ENCODE measurements around the gene SLC22A31.
A peak's percentile ranks its signal among the peaks of the same experiment; 100 is the strongest.

The SLC22A31 gene

DNA sequence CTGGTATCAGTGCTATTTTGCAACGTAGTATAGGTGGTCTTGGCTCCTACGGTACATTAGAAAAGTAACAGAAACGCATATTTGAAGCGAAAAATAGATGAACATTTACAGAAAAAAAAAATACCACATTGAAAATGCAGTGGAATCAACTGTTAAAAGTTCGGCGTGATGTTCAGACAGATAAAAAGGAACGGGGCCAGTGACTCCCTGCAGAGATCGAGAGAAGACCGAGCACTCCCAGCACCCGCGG, 16.7 kb upstream of the SLC22A31 start:
- no peak for FAIRE-seq
- DNase-seq (ENCODE audit: low spot score): no peak

DNA sequence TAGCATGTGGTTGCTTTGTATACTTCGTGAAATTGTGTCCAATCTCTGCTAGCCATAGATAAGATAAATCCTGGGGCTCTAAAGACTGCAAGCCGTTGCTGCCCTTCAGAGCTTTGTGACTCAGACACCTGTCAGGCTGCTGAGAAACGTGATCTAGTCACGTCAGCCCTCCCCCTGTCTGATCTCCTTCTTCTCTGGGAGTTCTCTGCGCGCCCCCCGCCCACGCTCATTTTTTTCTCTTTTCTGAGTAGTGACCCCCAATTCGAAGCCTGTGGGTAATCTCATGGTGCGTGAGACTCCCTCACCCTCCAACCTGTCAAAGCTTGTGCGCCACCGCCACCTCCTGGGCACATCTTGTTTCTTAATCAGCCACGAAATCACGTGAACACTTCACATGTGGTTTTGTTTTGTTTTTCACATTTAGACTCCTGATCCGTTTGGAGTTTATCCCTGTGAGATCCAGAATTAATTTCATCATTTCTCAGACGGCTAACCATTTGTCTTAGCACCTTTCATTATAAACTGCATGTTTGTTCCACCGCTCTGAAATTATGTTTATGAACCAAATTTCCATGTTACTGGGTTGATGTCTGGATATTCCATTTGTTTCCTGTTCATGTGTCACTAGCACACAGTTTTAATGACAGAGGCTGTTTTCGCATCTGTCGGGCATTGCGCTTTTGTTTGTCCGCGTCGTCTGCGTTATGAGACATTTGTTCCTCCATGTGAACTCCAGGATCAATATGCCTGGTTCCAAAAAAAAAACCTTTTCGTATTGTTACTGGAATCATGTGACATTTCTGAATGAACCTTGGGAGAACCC, 16.2 kb upstream of the SLC22A31 start:
- FAIRE-seq (no peak), DNase-seq (ENCODE audit: low spot score) (peak; percentile 40)

DNA sequence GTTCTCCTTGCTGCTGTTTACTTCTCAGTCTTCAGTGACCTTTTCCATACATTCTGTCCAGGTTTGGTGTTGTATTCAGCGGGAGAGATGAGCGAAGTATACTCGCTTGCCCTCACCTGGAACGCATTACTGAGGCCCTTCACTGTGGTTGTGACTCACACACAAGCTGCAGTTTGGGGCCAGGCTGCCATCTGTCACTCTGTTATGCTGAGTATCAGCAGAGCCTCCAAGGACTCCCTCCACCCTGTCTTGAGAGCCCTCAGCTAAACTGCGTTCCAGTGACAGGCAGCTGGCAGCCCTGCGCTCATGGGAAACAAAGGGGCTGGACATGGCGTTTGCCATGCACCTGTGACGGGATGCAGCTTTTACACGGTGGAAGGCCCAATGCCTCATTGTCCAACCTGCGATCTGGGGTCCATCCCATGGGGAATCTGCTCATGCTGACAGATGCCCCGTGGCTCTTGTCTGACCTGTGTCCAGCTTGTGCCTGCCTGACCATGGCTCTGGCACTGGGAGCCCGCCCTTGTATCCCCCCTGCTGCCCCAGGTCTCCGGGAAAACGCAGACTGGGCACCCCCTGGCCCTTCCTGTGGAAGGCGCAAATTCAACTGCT, 10.7 kb upstream of the SLC22A31 start:
- FAIRE-seq: no peak
- DNase-seq (ENCODE audit: low spot score): no peak

DNA sequence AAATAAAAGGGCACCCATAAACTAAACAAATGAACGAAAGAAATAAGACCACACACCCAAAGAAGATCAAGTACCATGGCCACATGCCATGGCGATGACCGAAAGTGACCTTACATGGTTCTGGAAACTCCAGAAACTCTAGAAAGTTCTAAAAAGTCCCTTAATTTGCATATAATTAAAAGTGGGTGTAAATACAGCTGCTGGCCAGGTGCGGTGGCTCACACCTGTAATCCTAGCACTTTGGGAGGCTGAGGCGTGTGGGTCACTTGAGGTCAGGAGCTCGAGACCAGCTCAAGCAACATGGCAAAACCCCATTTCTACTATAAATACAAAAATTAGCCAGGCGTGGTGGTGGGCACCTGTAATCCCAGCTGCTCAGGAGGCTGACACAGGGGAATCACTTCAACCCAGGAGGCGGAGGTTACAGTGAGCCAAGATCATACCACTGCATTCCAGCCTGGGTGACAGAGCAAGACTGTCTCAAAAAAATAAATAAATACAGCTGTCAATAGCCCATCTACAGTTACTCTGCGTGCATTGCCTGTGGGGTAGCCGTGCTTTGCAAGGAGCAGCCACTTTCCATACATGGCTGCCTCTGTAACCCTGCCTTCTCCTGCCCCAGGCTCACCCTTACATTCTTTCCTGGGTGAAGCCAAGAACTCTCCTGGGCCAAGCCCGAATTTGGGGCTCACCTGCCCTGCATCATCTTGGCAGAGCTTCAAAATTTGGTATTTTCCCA, 10.0 kb upstream of the SLC22A31 start:
- no peak for DNase-seq (ENCODE audit: low spot score)

DNA sequence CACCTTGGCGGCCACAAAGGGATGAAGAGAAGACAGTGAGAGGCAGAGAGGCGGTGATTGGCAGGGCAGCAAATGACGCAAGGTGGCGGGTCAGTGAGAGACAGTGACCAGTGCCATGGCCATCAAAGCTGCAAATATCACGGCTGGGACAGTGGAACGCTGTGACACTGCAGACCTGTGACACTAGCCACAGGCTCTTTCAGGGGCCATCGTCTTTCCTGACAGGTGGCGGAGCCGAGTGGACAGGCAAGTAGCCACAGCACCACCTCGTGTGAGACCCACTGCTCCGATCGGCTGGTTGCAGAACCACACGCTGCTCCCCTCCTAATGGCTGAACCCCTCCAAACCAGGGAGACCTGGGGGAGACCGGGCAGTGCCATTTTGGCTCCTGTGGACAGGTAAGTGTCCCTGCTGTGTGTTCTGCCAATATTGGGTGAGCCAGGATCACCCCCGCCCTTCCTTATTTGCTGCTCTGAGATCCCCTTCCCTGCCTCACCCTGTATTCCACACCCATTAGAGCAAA, 9.2 kb upstream of the SLC22A31 start:
- no peak for DNase-seq (ENCODE audit: low spot score)
- FAIRE-seq: no peak

More for the DNA sequence above, 10.0 kb upstream of the SLC22A31 start:
- FAIRE-seq: no peak

DNA sequence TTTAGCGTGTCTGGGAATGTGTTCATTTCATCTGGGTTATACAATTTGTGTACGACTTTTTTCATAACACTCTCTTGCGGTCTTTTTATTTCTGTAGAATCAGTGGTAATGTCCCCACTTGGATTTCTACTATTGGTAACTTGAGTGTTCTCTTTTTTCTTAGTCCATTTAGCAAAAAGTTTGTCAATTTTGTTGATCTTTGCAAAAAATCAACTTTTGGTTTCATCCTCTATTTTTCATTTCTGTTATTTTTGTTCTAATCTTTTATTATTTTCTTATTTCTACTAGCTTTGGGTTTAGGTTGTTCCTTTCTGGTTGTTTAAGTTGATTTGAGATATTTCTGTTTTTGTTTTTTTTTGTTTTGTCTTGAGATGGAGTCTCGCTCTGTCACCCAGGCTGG, 7.7 kb upstream of the SLC22A31 start:
- DNase-seq (ENCODE audit: low spot score) (no peak), FAIRE-seq (no peak)

DNA sequence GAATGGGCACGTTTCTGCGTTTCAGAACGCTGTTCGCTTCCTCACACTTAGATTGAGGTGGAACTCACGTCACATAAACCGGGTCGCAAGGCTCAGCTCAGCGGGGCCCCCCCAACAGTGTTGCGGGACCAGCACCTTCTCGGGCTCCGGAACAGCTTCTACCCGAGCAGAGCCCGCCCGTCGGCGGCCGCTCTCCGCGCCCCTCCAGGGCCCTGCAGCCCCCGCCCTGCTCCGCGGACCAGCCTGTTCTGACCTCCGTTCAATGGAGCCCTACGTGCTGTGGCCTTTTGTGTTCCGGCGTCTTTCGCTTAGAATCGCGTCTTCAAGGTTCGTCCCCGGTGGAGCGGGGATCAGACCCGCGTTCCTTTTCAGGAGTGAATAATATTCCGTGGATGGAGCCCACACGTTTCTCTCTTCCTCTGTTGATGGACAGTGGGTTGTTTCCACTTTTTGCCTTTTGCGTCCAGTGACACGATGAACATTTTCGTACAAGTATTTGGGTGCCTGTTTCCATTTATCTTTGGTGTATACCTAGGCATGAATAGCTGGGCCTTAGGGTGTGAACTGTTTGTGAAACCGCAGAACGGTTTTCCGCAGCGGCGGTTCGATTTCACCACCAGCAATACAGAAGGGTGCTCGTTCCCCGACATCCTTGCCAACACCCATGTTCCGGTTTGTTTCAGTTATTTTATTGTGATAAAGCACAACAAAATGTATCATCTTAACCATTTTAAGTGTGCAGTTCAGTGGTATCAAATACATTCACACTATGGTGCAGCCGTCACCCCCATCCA, 2.3 kb upstream of the SLC22A31 start:
- FAIRE-seq (no peak), DNase-seq (ENCODE audit: low spot score) (no peak)

DNA sequence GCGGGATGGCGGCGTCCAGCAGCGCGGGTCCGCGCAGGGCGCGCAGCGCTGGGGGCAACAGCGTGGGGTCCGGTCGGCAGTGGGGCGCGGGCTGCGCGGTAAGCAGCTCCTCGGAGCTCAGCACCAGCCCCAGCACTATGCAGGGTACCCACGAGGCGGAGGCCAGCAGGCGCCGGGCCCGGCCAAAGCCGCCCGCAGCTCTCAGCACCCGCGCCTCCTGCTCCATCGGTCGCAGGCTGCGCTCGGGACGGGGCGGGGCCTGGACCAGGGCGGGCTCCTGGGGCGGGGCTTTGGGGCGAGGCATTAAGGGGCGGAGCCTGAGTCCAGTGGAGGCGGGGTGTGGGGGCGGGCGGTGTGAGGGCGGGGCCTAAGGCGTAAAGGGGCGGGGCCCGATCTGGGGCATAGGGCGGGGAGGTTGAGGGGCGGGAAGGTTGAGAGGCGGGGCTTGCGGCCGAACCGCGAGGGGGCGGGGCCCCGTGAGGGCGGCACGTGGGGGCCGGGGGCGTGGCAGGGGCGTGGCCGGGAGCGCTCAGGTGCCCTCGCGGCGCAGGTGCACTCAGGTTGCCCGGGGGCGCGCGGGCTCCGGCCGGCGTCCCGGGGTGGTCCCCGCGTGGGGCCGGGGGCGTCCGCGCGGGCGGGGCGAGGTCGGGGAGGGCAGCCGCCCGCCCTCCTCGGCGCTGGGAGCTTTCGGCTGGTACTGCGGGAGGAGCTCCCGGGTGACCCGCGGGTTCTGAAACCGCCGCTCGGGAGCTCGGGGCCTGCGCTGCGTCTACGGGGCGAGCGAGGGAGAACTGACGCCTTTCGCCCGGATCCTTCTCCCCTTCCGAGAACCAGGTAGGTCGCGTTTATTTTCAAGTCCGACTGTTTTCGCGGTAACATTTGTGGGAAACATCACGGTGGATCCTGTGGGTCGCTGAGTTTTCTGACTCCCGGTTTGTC, 1.4 kb upstream of the SLC22A31 start:
- FAIRE-seq (no peak), DNase-seq (ENCODE audit: low spot score) (no peak)

DNA sequence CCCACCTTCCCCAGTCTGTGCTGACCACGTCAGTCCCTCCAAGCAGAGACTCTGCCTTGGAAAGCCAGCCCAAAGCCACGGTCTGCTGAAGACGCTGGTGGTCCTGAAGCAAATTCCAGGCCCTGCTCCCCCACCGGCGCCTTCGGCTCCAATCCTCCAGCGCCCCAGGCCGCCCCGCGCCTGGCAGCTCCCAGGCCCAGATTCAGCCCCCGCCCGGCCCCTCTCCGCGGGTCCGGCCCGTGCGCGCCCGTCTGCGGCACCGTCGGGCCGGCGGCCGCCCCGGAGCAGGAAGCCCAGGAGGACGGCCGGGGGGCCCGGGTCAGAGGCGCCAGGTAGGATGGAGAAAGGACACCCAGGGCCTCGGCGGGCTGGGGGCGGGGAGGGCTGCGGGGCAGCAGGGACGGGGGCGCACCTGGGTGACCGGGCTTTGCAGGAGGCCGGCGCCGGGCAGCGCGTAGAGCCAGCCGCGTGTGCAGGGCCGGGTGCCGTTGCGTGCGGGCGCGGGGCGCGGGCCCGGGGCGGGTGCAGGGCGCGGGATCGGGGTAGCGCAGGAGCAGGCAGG, 594 bp upstream of the SLC22A31 start:
- DNase-seq (ENCODE audit: low spot score) (no peak), FAIRE-seq (no peak)

DNA sequence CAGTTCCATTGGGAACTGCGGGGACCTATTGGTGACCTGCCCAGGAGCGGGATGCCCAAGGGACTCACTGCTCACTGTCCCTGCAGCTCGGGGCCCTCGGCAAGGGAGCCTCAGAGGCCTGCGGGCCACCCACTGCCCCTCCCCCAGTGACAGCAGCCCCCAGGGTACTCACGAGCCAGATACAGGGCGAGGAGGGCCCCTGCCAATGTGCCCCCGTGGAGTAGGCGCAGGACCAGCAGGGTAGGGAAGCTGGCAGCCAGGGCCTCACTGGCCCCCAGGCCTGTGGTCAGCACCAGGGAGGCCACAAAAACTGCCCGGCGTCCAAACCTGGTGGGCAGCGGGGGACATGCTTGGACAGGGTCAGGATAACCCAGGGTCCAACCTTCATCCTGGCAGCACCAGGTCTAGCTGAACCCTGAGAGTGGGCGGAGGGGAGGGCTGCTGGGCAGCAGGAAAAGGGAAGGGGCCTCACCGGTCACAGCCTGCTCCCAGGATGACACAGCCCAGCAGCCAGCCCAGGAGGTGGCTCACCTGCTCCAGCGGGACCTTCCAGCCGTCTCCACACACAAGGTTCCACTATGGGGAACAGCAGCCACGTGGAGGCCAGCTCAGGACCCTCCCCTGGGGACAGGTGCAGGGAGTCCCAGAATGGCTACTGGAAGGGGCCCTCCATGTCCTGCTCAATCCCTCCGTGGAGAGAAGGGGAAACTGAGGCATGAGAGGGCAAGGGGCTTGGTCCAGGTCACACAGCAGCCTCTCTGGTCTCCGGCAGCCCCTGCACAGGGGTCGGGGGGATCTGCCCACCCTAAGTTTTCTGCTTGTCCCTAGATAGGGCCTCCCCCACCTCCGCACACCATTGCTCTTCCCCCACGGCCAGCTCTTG, 855 bp downstream of the SLC22A31 start:
- DNase-seq (ENCODE audit: low spot score) (no peak), FAIRE-seq (no peak)

DNA sequence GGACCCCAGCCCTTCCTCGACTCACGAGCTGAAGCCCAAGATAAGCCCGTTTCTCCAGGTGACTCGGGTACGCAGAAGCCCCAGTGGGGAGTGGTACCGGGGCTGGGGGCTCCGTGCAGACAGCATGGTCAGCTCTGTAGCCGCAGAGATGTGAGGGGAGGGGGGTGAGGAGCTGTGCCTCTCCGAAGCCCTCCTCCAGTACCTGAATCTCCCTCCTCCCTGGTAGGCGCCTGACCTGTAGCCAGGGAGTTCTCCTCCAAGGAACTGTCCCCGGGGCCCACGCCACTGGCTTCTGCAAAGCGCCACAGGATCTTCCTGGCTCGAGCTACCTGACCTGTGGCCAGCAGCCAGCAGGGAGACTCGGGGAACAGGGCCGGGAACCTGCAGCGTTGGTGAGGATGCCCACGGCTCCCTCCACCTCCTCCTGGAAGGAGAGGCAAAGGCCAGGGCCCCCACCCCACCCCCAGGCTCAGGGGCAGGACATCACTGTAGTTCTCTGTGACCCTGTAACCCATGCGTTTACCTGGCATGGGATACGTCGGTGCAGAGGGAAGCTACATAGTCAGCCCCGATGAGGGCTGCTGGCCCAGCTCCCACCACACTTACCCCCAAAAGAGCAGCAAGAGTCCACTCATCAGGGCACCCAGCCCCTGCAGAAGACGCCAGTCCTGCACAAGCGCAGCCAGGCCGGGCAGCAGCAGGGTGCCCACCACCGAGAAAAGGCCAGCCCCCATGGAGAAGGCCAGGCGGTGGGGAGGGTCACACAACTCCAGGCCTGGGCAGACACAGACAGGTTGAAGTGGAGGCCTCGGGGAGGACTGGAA, 1.7 kb downstream of the SLC22A31 start:
- DNase-seq (ENCODE audit: low spot score) (no peak), FAIRE-seq (no peak)

DNA sequence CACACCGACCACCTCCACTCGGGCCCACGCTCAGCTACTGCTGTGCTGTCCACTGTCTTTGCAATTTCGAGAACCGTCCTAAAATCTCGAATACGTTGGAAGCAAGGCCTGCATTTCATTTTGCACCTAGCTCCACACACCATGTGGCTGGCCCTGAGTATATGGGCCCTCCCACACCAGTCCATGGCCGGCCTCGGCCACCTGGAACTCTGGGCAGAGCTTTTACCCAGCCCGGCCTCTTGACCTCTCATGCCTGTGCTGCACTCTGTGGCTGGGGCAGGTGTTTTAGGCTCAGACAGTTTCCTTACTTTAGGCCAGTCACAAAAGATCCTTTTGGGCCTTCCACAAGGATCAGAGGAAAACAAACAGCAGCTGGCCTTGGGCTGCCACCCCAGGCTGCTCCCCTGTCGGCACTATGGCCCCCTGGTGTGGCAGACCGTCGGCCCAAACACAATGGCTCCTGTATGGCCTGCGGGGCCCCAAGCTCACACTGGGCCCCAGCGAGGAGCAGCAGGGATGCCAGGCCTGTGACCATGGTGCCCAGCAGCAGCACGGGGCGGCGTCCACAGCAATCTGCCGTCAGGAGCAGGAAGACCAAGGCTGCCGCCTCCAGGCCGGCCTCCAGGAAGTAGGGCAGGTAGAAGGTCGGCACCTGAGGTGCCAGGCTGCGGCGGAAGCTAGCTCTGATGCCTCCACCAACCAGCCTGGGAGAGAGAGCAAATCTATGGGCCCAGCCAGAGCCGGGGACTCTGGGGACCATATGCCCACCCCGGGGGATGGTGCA, 2.5 kb downstream of the SLC22A31 start:
- FAIRE-seq (no peak), DNase-seq (ENCODE audit: low spot score) (no peak)

DNA sequence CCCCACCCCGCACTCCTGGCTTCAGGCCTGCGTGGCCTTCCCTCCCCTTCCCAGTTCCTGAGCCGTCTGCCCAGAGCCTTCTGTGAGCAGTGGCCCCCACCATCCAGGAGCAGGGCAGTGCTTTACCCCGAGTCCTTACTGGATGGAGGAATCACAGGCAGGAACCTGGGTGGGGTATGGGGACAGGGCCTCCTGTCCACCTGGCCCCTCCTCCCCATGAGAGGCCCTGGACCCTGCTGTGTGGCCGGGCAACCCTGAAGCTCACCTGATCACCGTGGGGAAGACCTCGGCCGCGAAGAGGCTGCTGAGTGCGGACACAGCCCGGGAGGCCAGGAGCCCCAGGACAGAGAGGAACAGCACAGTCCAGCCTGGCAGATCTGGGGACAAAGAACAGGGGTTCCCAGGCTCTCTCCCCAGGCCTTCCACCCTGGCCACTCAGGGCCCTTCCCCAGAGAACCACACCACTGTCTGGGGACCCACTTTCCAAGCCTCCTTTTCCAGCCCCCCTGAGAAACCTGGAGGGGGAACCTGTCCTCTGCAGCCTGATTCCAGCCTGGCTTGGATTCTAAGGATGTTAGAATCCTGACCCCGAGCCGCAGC, 3.2 kb downstream of the SLC22A31 start:
- FAIRE-seq (no peak), DNase-seq (ENCODE audit: low spot score) (no peak)

DNA sequence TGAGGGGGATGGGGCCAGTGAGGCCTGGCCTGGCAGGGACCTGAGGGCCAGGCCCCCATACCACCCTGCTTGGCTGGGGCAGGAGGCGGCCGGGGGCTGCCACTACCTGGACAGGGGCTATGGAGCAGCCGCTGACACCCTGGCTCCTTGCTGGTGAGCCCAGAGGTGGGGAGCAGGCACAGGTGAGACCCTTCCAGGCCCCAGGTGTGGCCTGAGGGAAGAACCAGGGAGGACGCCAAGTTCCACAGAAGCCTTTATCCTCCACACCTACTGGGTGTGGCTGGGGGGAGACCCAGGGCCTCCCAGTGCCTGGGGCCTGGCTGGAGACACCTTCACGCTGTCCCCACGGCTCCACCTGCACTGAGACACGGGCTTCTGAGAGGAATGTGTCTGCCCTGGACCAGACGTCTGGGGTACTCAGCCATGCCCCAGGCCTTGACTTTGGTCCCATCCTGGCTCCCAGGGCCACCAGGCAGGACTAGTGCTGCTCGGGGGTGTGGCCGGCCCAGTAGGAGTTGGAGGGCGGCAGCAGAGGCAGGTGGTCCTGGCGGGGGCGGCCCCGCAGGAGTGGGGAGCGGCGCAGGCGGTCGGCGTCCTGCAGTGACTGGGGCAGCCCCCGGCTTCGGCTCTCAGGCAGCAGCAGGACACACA, 4.7 kb downstream of the SLC22A31 start:
- DNase-seq (ENCODE audit: low spot score): no peak

DNA sequence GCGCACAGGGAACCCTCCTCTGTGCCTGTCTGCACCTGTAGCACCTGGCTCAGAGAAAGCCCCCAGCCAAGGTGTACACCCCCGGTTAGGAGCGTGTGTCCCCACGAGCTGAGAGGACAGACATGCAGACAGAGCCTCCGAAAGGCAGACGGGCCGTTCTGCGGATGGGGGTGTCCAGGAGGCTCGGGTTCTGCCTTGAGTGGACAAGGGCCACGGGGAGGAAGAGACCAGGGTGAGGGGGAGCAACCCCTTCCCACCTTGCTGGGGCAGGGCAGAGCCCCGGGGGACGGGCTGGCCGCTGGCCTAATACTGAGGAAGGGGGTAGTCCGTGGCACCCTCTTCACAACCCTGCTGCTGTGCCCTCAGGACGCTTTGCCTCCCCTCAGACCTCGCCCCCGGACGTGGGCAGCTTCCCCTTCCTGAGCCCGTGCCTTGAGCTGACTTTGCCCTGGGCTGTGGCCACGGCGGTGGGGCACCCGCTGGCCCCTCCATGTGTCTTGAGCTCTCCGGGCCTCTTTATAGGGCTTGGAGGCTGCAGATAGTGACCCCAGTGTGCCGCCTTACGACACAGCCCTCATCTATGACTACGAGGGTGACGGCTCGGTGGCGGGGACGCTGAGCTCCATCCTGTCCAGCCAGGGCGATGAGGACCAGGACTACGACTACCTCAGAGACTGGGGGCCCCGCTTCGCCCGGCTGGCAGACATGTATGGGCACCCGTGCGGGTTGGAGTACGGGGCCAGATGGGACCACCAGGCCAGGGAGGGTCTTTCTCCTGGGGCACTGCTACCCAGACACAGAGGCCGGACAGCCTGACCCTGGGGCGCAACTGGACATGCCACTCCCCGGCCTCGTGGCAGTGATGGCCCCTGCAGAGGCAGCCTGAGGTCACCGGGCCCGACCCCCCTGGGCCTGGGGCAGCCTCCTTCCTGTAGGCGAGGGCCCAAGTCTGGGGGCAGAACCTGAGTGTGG, 5.7 kb downstream of the SLC22A31 start:
- DNase-seq (ENCODE audit: low spot score): no peak
- no peak for FAIRE-seq

More for the DNA sequence above, 4.7 kb downstream of the SLC22A31 start:
- no peak for FAIRE-seq

Measured in RCC 7860 (cell line).